HepG2 (cell line): Measurements from ENCODE around the gene SLC12A9. TPM values are rescaled to one million over a fixed set of nuclear protein-coding genes. Genes with fewer than 3 reads are reported as not detected.
A peak's percentile ranks its signal among the peaks of the same experiment; 100 is the strongest.

Experiments
- BCLAF1 ChIP-seq: fragments of 450-650 bp; IDR thresholded peaks from 2 replicates; pipeline ENCODE4 v1.6.1; 2017; ENCODE audit warnings: mild to moderate bottlenecking
- CENPX ChIP-seq: sonication (generic); formaldehyde crosslinking; IDR thresholded peaks from 2 replicates; pipeline ENCODE4 v1.9.0; 2021; ENCODE audit warnings: mild to moderate bottlenecking, missing genetic modification reagents, moderate library complexity
- CTCF ChIP-seq: sonication (generic); formaldehyde crosslinking; IDR thresholded peaks from 2 replicates; pipeline ENCODE4 v1.5.0; 2020; ENCODE audit warnings: mild to moderate bottlenecking, missing genetic modification reagents, moderate library complexity
- DPF2 ChIP-seq: sonication (generic); formaldehyde crosslinking; IDR thresholded peaks from 2 replicates; pipeline ENCODE4 v1.4.0; 2020; ENCODE audit warnings: mild to moderate bottlenecking, low read depth, missing genetic modification reagents, borderline replicate concordance
- FOSL2 ChIP-seq: sonication (generic); formaldehyde crosslinking; IDR thresholded peaks from 2 replicates; pipeline ENCODE4 v1.4.0; 2020; ENCODE audit warnings: missing genetic modification reagents
- HDAC2 ChIP-seq: sonication (generic); formaldehyde crosslinking; IDR thresholded peaks from 2 replicates; pipeline ENCODE4 v1.4.0; 2020; ENCODE audit warnings: missing genetic modification reagents
- HOMEZ ChIP-seq: IDR thresholded peaks from 2 replicates; pipeline ENCODE4 v1.6.1; 2016; ENCODE audit warnings: low read depth
- IKZF4 ChIP-seq: sonication (generic); formaldehyde crosslinking; IDR thresholded peaks from 2 replicates; pipeline ENCODE4 v1.5.1; 2020; ENCODE audit warnings: borderline replicate concordance, mild to moderate bottlenecking, low read depth, missing genetic modification reagents; ENCODE audit errors: not compliant biosample characterization
- IKZF5 ChIP-seq: IDR thresholded peaks from 2 replicates; pipeline ENCODE4 v1.6.1; 2018; ENCODE audit warnings: missing genetic modification reagents, mild to moderate bottlenecking, missing compliant biosample characterization
- KLF6 ChIP-seq: IDR thresholded peaks from 2 replicates; pipeline ENCODE4 v1.8.0; 2016; ENCODE audit warnings: missing biosample characterization, missing genetic modification reagents
- PCBP2 ChIP-seq: fragments of 200-400 bp; formaldehyde crosslinking; optimal IDR thresholded peaks from 2 replicates; pipeline ENCODE3; 2018; ENCODE audit warnings: low read length, low read depth; ENCODE audit not compliant: poor library complexity, severe bottlenecking
- RORA ChIP-seq: sonication (generic); formaldehyde crosslinking; IDR thresholded peaks from 2 replicates; pipeline ENCODE4 v1.5.0; 2020; ENCODE audit warnings: mild to moderate bottlenecking, missing genetic modification reagents, moderate library complexity
- SMAD1 ChIP-seq: sonication (generic); formaldehyde crosslinking; IDR thresholded peaks from 2 replicates; pipeline ENCODE4 v1.4.0; 2020; ENCODE audit warnings: missing genetic modification reagents, low read depth, mild to moderate bottlenecking, borderline replicate concordance
- SPEN ChIP-seq: sonication (generic); formaldehyde crosslinking; IDR thresholded peaks from 2 replicates; pipeline ENCODE4 v1.5.1; 2020; ENCODE audit warnings: low read depth, mild to moderate bottlenecking, missing genetic modification reagents
- TBX3 ChIP-seq: fragments of 450-650 bp; IDR thresholded peaks from 2 replicates; pipeline ENCODE4 v1.6.1; 2017; ENCODE audit warnings: antibody characterized with exemption, mild to moderate bottlenecking, inconsistent platforms, borderline replicate concordance
- ZBTB1 ChIP-seq: sonication (generic); formaldehyde crosslinking; IDR thresholded peaks from 2 replicates; pipeline ENCODE4 v1.4.0; 2020; ENCODE audit warnings: missing genetic modification reagents, borderline replicate concordance
- ZBTB20 ChIP-seq: sonication (generic); formaldehyde crosslinking; IDR thresholded peaks from 2 replicates; pipeline ENCODE4 v1.8.1; 2023; ENCODE audit warnings: missing genetic modification reagents, low read depth, mild to moderate bottlenecking, borderline replicate concordance
- ZNF569 ChIP-seq: sonication (generic); formaldehyde crosslinking; IDR thresholded peaks from 2 replicates; pipeline ENCODE4 v1.5.0; 2020; ENCODE audit warnings: mild to moderate bottlenecking, missing genetic modification reagents, moderate library complexity, borderline replicate concordance
- ZNF672 ChIP-seq: sonication (generic); formaldehyde crosslinking; IDR thresholded peaks from 2 replicates; pipeline ENCODE4 v1.8.1; 2022; ENCODE audit warnings: missing genetic modification reagents
- ZNF781 ChIP-seq: sonication (generic); formaldehyde crosslinking; IDR thresholded peaks from 2 replicates; pipeline ENCODE4 v1.5.1; 2020; ENCODE audit warnings: borderline replicate concordance, mild to moderate bottlenecking, missing genetic modification reagents; ENCODE audit errors: not compliant biosample characterization
- polyA plus RNA-seq, 8 experiments: library from polyadenylated mRNA; depleted of rRNA in 3 of 8; stranded (reverse) in 7 of 8; unstranded in 1 of 8; fragments of >200 nt; fragmentation: Illumina TruSeq in 4 of 8; extraction: Trizol in 4 of 8; gene quantifications; 2 replicates each; pipeline versions ENCODE4 v1.2.1 to v1.2.3, GENCODE V29; 2011 to 2016; ENCODE audit warnings: low read depth in 4 of 8, missing spikeins in 1 of 8, mixed read lengths in 1 of 8; ENCODE audit not compliant: insufficient read depth in 1 of 8
- total RNA-seq, 5 experiments: library from RNA; depleted of rRNA; stranded (reverse); fragments of >200 nt; fragmentation: Illumina TruSeq; extraction: Trizol; gene quantifications; 2 replicates each; pipeline ENCODE4 v1.2.3, GENCODE V29; 2016; ENCODE audit warnings: low read depth in 1 of 5

The SLC12A9 gene
- total and polyA plus RNA-seq, 2 of the 13 experiments (the other 11 are each of a cell fraction or from before 2014, with no cell fraction given) = 8.7 to 16.6 TPM

- TF ChIP-seq CTCF = peak; percentile 85
- TF ChIP-seq ZNF672 = no peak
- no peak for TF ChIP-seq PCBP2
- peak; percentile 42; the same call in 1 of the 2 replicates for TF ChIP-seq HDAC2
- no peak for TF ChIP-seq DPF2 (CRISPR knock-in tag)
- no peak for TF ChIP-seq ZNF781 (CRISPR knock-in tag)
- TF ChIP-seq BCLAF1 = no peak
- no peak for TF ChIP-seq RORA (CRISPR knock-in tag)
- TF ChIP-seq CENPX (CRISPR knock-in tag) = no peak
- peak; percentile 67; the same call in 1 of the 2 replicates for TF ChIP-seq IKZF5 (CRISPR knock-in tag)
- TF ChIP-seq ZBTB20 (CRISPR knock-in tag) = 0 out of 2 replicates have a peak, but pooled peaks have one; percentile 18
- TF ChIP-seq TBX3 = no peak
- peak; percentile 18; the same call in 1 of the 2 replicates for TF ChIP-seq FOSL2 (CRISPR knock-in tag)
- TF ChIP-seq SMAD1 (CRISPR knock-in tag) = peak; percentile 81; the same call in 1 of the 2 replicates
- peak; percentile 78; the same call in 1 of the 2 replicates for TF ChIP-seq ZNF569
- TF ChIP-seq ZBTB1 (CRISPR knock-in tag) = no peak
- no peak for TF ChIP-seq HOMEZ (CRISPR knock-in tag)
- peak; percentile 27; the same call in 1 of the 2 replicates for TF ChIP-seq KLF6
- peak; percentile 75 for TF ChIP-seq IKZF4
- TF ChIP-seq SPEN (CRISPR knock-in tag) = no peak
These were observed 24.9 kb upstream of the SLC12A9 start, which contains the start of gene EPHB4 (continued) for GRCh38 chr7:100827330-100828226.
